GM18907 (cell line): ENCODE results near the gene CDA.

ENCODE experiments used
- ATAC-seq: cut with Tn5 transposase; IDR thresholded peaks from one replicate; pipeline ENCODE4 v1.9.1; 2021; ENCODE audit warnings: mild to moderate bottlenecking, moderate library complexity; ENCODE audit not compliant: unreplicated experiment

Gene CDA

GRCh38 chr1:20588634-20589225, at the start of gene CDA:
CDA (plus strand) TSS chr1:20589097; CDS start chr1:20589130, 33 bp downstream.
- no peak for ATAC-seq

GRCh38 chr1:20540281-20540680, 48.6 kb upstream of the CDA start:
- no peak for ATAC-seq

DNA sequence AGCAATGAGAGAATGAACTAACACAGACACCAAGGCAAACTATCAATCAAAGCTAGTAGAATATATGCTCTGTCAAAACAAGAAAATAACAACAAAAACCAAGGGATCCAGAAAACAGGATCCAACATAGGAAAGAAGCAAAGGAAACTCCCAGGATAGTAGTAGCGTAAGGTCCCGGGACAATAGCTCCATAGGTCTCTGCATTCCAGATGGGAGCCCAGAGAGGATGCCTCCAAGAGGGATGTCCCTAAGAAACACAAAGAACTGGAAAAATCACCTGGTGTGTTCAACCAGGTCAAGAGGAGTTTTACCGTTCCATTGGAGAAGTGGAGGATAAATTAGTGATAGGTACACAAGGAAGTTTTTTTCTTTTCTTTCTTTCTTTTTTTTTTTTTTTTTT, 42.3 kb upstream of the CDA start:
- ATAC-seq = no peak

DNA sequence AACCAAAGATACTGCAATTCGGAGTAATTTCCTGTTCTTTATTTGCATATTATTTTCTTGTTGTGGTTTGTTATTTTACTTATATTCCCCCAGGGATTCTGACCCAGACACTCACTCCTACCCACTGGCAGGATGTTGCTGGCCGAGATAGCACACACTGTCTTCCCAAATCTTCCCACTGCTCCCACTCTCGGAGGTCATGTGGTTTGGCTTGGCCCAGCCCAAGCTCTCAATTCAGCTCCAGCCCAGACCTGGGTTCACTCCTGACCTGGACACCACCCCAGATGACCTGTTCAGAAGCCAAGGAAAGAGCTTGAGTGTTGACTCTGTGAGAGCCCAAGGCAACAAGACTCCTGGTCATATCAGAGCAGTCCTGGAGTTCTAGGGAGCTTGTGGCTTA, 37.7 kb upstream of the CDA start:
- ATAC-seq = no peak

DNA sequence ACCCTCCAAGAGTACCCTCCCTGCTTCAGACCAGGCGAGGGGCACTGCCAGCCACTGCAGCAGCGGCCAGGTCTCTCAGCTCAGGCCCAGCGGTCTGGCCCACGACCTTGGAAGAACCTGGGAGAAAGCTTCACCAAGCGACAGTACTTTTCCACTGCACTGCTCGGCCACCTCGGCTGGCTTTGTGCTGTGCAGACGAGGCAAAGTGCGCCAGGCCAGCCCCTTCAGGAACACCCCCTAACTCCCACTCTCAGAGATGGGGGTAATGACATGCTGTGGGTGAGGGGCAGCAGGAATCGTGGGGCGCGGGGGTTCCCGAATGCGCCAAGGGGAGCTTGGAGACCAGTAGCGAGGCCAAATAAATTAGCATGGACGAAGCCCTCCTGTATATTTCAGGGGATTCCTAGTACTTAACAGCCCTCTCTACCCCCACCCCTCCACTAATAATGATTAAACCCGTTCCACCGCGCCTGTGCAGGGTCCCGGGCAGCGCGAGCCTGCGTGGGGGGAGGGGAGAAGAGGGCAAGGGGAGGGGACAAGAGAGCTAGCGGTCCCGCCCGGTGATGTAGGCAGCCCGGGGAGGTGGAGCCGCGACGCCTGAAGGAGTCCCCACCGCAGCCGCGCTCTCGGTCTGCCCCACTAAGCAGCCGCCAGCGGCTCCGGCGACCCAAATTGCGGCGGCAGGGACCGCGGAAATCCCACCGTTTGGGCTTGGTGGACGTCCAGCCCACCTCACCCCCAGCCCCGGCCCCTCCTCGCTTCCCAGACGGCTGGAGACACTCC, 36.8 kb upstream of the CDA start, which contains the start of gene FAM43B:
Gene FAM43B, plus strand, starts transcription at position 629 of the 783 bp plus-strand sequence. CDS start 401 bp downstream, outside the sequence.
- ATAC-seq = no peak

- ATAC-seq = no peak
These were observed 36.0 kb upstream of the CDA start for GRCh38 chr1:20552728-20553445.

DNA sequence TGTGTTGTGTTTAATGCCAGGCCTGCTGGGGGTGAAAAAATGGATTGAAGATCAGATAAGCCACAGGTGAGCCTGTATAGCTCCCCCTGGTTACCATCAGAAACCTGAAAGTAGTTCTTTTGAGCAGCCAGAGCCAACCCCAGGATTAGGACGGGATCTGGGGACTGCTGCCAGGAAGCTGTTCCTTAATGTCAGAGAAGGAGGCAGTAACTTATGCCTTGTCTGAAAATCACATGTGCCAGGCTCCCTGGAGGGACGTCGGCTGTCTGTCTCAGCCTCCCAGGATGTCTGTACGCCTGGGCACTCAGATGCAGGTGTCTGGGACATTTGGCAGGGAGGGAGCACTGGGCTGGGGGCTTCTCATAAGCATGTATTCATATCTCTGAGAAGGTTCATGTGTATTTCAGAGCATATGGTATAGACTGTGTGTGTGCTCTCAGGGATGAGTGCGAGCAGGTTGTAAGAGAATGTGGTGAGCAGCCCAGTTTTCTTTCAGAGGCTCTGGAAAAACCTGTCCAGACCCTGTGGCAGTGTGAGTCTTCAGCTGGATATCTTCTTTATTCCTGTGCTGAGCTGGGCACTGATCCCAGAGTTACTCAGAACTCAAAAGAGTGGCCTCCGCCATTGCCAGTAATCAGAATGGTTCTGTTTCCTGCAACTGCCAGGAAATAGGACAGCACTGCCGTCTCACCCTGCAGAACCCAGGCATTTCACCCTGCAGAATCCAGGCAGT, 33.7 kb upstream of the CDA start:
- ATAC-seq = no peak

DNA sequence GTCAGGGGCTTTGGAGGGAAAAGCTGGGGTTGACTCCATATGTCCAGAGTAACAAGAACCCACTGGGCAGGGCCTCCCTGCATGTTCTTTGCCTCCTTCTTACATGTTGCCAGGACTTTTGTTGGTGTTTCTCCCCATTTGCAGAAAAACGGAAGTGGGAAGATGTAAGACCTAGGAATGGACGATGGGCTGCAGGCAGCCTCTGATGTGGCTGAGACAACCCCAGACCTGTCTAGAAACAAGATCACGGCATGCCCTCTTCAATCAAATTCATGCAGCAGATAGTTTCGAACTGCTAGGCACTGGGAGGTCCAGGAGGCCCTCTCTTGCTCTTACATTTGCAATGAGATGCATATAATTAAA, 33.2 kb upstream of the CDA start:
- no peak for ATAC-seq

DNA sequence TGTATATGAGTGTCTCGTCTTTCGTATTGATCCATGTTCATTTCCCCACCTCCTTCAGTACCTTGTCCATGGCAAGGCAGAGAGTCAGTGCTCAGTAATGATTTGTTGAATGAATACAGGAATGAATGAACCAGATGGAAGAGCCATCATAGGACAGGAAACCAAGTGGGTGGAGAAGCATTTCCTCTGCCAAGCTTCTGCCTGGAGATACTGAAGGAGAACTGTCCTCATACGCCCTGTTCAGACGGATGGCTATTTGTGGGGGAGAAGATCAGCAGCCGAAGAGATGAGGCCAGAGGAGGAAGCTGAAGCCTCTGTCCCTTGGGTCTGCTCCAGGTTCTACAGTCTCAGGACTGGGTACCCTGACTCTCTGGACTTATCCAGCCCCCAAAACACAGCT, 30.7 kb upstream of the CDA start:
- no peak for ATAC-seq

DNA sequence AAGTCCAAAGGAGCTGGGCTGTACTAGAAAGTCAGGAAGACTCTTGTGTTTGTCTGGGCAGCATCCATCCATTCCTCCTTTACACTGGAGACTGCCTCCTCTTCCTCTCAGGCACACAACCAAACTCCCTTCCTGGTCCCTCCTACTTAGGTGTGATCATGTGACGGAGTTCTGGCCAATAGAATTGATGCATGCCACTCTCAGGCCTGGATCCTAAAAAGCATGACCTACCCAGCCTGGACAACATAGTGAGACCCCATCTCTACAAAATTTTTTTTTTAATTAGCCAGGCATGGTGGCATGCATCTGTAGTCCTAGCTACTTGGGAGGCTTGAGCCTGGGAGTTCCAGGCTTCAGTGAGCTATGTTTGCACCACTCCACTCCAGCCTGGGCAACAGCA, 27.9 kb upstream of the CDA start:
- ATAC-seq = no peak

DNA sequence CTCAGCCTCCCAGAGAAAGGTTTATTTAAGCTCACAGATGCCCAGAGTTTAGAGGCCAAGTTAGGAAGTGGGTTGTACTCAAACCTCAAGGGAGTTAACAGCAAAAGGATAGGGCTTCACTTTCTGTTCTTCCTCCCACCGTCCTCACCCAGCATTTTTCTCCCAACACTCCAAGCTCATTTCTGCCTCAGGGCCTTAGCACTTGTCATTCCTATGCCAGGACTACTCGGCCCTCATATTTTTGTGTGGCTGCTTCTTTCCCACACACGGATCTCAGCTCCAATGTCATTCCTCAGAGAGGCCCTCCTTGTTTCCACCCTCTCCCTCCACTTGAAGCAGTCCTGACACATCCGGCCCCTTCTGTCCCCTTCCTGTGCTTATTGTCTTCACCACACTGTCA, 23.7 kb upstream of the CDA start:
- ATAC-seq = no peak

GRCh38 chr1:20569523-20570098, 19.3 kb upstream of the CDA start:
- ATAC-seq = no peak

DNA sequence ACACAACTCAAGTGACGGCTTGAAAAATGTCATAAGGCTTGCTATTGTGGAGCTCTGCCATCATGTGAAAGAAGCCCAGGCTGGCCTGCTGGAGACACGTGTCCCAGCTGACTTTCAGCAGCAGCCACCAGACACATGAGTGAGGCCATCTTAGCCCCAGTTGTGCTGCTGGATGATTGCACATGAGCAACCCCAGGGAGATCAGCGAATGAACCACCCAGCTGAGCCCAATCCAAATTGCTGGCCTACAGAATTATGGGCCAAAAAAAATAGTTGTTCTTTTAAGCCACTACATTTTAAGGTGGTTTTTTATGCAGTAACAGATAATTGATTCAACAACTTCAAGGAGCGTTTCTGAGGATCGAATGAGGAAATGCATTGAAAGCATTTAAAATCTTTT, 17.5 kb upstream of the CDA start:
- ATAC-seq = no peak

GRCh38 chr1:20573987-20574386, 14.9 kb upstream of the CDA start:
- no peak for ATAC-seq

- no peak for ATAC-seq
These were observed 14.0 kb upstream of the CDA start for GRCh38 chr1:20574686-20575540.

DNA sequence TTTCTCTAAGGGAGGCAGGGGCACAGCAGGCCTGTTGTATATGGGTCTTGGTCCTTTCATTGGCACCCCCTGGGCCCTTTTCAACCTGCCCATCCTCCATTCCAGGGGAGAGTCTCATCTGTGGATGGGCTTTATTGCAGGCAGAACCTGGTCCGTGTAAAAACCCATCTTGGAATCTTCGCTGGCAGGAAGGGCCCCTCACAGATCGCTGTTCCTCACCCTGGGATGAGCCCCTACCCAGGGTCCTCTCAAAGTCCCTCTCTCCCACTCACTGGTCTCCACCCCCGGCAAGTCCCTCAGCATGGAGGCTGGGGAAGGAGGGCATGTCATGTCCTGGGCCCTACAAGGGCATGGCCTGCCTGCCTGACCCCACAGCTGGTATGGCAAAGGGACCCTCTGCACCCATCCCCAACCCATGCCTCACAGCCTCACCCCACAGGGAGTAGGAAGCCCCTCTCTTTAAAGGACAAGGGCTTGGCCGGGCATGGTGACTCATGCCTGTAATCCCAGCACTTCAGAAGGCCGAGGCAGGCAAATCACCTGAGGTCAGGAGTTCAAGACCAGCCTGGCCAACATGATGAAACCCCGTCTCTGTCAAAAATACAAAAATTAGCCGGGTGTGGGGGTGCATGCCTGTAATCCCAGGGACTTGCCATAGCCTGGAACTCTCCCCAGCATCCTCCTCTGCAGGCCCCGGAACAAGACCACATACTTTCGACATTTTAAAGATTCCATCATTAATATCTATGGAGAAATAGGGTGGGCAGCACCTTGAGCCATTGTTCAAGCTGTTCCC, 13.2 kb upstream of the CDA start:
- ATAC-seq = no peak

- no peak for ATAC-seq
These were observed 10.8 kb upstream of the CDA start for GRCh38 chr1:20578062-20578461.

- no peak for ATAC-seq
These were observed 10.0 kb upstream of the CDA start for GRCh38 chr1:20578721-20579395.

- no peak for ATAC-seq
These were observed 4.0 kb upstream of the CDA start for GRCh38 chr1:20584890-20585289.
